ENCODE data around the gene ATP2A1.

Gene ATP2A1

DNA sequence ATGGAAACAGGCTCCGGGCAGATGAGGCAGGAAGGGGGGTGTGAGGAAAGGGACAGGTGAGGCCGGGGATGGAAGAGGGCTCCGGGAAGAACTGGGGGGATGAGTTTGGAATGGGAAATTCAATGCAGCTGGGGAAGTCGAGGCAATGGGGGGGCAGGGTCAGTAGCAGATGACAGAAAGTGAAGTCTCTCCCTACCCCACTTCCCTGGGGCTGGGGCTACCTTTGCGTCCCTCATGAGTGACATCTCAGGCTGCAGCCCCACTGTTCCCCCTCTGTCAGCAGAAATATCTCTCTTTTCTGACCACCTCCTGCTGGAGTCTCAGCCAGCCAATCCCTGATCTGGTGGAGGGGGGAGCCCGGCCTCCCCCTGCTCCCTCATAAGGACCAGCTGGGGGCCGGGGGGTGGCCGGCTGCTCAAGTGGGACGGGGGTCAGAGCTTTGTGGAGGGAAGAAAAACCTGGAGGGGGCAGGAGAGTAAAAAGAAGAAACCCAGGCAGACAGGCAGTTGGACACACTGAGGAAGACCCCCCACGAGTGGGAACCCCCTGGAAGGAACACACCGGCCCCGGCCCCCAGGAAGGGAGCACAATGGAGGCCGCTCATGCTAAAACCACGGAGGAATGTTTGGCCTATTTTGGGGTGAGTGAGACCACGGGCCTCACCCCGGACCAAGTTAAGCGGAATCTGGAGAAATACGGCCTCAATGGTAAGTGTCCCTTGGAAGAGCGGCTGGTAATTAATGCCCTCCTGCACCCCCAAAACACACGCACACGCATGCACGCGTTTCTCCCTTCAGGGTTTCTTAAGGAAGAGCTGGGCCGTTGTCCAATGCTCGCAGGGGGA is at the start of gene ATP2A1:
Gene ATP2A1, plus strand, starts transcription at position 406 of the 844 bp plus-strand sequence. Its CDS starts 184 bp downstream, at position 590.
- no peak for DNase-seq (ENCODE audit: low read depth, low spot score)

DNA sequence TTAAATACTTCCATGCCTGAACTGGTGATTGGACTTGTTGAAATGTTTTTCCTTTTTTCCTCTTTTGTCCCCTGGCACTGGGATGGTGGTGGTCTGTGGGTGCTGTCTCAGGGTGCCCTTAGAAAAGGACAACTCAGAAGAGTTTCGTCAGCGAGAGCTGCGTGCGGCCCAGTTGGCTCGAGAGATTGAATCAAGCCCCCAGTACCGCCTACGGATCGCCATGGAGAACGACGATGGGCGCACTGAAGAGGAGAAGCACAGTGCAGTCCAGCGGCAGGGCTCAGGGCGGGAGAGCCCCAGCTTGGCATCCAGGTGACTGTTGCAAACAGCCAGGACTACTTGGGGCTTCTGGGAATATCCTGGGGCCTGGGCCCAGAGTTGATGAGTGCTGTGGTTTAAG is 48.5 kb upstream of the ATP2A1 start:
- DNase-seq (ENCODE audit: low read depth, low spot score) = no peak

DNA sequence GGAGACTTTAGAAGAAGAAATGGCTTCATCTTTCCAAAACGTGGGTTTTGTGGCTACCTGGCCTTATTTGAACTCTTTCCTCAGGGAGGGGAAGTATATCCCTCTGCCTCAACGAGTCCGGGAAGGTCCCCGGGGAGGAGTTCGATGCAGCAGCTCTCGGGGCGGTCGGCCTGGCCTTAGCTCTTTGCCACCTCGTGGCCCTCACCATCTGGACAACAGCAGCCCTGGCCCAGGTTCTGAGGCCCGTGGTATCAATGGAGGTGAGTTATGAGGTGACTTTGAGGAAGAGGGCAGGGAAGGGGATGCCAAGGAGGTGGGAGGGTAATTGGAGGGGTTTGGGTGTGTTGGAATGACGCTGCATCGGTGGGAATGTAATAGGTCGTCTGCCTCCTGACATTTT is 47.8 kb upstream of the ATP2A1 start:
- DNase-seq (ENCODE audit: low read depth, low spot score) = no peak

DNA sequence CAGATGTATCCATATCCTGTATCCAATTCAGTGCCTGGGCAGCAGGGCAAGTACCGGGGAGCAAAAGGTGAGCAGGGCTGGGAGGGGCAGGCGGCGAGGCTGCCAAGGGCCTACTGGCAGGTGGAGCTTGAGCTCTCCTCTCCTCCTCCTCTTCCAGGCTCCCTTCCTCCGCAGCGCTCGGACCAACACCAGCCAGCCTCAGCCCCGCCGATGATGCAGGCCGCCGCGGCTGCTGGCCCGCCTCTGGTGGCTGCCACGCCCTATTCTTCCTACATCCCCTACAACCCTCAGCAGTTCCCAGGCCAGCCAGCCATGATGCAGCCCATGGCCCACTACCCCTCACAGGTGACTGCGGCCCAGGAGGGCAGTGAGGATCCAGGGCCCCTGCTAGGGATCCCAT is 43.9 kb upstream of the ATP2A1 start:
- DNase-seq (ENCODE audit: low read depth, low spot score) = no peak

DNA sequence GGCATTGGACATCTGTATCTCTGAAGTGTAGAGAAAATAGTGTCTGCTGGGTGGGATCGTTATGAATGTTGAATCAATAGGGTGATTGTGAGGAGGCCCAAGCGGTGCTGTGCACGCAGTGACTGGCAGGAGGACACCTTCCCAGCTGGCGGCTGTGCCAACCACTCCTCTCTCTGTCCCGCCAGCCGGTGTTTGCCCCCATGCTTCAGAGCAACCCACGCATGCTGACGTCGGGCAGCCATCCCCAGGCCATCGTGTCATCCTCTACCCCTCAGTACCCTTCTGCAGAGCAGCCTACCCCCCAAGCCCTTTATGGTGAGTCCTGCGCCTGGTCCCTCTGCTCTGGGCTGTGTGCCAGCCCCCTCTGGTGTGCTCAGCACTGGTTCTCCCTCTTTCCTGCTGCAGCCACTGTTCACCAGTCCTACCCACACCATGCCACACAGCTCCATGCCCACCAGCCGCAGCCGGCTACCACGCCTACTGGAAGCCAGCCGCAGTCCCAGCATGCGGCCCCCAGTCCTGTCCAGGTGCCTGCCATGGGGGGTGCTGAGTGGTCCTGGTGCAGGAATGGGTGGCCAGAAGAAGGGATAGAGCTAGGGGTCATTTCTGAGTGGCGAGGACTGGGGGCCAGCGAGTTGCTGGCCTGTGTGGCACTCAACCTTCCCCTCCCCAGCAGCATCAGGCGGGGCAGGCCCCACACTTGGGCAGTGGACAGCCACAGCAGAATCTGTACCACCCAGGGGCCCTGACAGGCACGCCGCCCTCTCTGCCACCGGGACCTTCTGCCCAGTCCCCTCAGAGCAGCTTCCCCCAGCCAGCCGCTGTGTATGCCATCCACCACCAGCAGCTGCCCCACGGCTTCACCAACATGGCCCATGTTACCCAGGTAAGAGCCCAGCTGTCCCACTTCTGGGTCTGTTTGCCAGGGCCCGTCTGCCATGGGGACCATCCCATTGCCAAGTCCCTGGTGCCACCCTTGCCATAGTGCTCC is 43.1 kb upstream of the ATP2A1 start:
- DNase-seq (ENCODE audit: low read depth, low spot score) = no peak

DNA sequence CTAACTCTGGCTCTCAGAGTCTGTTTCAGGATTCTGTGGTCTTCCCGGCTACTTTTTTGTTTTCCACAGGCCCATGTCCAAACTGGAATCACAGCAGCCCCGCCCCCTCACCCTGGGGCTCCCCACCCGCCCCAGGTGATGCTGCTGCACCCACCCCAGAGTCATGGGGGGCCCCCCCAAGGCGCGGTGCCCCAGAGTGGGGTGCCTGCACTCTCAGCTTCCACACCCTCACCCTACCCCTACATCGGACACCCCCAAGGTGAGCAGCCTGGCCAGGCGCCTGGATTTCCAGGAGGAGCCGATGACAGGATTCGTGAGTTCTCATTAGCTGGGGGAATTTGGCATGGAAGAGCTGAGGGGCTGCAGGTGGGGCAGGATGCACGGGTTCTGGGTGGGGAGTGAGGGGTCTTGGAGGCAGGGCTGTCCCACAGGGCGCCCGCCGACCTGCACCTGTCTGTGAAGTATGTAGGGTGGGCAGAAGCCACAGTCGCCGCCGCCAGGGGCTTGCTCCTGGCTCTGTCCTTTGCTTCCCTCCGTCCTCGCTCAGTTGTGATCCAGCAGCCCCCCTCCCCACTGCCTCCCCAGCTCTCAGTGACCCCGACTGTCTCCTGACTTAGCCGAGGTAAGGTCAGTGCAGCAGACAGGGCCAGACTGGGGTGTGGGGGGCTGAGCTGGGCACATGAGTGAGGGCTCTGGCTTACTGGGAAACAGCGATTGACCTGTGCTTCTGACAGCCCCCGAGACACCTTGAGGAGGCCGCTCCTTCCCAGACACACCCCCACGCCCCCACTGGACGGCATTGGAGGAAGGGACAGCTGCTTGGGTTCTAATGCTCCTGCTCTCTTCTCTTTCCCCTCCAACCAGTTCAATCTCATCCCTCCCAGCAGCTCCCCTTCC is 42.2 kb upstream of the ATP2A1 start:
- no peak for DNase-seq (ENCODE audit: low read depth, low spot score)

DNA sequence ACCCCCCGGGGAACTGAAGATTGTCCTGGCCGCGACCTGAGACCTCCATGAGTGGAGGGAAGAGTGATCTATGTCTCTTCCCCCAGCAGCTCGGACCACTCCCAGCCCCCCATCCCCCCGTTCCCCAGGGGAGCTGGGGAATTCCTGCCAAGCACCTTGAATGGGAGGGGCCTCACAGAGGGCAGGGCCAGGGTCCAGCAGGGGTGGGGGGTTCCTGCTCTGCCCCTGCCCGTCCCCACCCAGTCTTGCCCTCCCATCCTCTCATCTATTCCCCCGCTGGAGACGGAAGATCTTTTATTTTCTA is 41.6 kb upstream of the ATP2A1 start:
- no peak for DNase-seq (ENCODE audit: low read depth, low spot score)

DNA sequence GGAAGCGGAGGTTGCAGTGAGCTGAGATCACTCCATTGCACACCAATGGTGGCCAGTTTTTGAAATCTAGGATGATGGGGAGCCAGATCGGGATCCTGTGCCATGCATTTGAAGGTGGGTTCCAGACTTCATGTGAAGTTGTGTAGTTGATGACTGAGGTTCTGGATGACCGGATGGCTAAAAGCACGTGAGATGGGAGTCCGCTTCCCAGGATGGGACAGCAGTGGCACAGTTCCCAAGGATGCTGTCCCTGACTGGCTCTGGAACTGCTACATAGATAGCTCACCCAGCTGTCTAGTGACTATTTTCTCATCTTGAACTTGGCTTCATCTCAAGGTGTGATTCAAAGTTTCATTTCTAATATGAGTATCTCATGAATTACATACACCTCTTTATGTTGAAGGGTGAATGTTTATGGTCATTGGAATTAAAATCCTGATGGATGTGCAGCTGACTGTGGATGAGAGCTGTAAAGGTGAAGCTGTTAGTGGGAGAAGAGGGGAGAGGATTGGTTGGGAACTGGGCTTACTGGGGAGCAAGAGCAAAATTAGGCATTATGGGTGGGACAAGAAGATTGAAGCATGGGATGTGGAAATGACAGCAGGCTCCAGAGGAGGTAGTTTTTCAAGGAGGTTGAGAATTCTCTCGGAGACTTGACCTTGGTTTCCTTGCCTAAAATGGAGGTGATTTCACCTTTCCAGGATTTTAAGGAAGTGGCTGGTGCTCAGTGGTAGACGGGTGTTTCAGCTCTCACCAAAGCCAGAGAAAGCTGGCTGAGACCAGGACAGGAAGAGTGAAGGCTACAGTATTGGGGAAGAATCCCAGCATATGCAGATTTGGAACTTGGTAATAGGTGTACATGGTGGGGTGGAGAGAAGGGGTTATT is 40.4 kb upstream of the ATP2A1 start:
- DNase-seq (ENCODE audit: low read depth, low spot score) = no peak

DNA sequence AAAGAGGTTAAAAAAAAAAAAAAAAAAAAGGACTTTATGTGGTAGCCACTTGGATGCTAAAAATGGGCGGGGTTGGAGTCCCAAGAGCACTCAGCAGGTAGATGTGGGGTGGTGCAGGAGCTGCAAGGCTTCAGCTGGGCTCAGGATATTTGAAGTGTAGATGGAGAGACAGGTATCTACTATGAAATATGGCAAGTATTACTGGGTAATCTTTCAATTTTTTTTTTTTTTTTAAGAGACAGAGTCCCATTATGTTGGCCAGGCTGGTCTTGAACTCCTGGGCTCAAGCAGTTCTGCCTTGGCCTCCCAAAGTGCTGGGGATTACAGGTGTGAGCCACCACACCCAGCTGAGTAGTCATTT is 39.8 kb upstream of the ATP2A1 start:
- DNase-seq (ENCODE audit: low read depth, low spot score) = no peak

DNA sequence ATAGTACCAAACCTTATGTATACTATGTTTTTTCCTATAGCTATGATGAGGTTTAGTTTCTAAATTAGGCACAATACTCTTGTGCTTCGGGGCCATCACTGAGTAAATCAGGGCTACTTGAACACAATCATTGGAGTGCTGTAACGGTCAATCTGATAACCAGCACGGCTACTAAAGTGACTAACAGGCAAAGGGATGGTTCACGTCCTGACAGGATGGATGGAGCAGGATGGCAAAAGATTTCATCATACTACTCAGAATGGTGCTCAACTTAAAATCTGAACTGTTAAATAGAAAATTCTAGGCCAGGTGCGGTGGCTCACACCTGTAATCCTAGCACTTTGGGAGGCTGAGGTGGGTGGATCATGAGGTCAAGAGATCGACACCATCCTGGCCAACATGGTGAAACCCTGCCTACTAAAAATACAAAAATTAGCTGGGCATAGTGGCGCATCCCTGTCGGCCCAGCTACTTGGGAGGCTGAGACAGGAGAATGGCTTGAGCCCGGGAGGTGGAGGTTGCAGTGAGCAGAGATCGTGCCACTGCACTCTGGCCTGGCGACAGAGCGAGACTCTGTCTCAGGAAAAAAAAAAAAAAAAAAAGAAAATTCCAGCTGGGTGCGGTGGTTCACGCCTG is 39.2 kb upstream of the ATP2A1 start:
- DNase-seq (ENCODE audit: low read depth, low spot score) = no peak

DNA sequence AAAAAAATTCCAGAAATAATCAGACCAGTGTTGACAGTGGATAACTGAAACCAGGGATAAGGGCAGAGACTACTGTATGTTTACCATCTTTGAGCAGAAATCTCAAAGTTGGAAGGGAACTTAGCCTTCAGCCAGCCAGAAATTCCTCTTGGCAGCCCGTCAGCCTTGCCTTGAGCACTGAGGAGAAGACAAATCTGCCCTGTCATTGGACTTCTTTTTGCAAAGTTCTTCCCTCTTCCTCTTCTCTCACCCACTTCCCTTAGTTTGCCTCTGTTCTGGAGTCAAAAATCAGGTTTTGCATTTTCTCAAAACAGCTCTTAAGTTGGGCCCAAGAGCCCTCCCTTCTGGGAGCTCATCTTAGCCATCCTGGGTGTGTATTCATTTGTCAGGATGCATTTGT is 38.4 kb upstream of the ATP2A1 start:
- DNase-seq (ENCODE audit: low read depth, low spot score) = no peak

DNA sequence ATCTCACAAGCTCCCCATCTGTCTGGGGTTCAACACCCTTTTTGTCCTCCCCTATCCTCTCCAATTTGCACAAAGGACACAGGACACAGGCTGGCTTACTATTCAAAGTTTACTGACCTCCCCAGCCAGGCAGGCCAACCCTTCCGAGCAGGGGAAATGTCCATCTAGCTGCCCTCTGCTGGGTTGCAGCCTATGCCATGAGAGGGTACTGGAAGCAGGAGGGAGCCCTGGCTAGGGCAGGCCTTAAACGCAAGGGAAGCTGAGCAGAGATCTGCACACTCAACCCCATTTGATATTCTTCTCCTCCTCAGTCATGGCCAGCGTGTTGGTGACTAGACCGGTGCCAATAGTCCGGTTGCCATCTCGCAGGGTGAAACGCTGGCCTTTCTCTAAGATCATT is 35.6 kb upstream of the ATP2A1 start:
- no peak for DNase-seq (ENCODE audit: low read depth, low spot score)

DNA sequence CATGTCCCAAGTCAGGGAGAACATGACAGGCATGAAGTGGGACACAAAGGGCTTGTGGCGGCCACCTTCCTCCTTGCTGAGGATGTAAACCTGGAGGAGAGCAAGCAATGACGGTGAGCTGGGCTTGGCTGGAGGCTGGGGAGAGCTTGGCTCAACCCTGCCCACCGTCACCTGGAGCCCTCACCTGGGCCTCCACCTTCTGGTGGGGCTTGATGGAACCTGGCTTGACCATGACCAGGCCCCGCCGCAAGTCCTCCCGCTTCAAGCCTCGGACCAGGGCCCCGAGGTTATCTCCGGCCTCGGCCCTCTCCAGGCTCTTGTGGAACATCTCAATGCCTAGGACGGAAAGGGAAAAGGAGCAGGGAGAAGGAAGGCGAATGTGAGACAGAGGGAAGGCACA is 34.5 kb upstream of the ATP2A1 start:
- no peak for DNase-seq (ENCODE audit: low read depth, low spot score)

DNA sequence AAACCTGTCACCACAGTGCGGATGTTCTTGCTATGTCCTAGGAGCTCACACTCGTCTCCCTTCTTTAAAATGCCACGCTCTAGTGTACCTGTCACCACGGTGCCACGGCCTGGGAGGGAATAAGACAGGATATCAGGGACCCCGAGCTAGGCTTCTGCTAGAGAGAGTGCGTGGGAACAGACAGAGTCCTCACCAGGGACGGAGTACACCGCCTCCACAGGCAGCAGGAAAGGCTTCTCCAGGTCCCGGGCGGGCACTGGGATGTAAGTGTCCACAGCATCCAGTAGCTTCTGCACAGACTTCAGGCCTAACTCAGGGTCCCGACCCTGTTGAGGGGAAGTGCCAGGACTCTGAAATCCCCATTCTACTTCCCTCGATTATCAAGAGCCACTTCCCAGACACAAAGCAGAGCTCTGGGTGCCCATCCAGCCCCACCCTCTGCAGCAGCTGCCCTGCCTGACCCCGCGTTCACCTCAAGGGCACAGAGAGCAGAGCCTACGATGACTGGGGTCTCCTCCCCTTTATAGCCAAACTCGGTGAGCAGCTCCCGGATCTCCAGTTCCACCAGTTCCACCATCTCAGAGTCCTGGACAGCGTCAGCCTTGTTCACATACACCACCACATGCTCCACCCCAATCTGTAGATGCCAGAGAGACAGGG is 33.9 kb upstream of the ATP2A1 start:
- DNase-seq (ENCODE audit: low read depth, low spot score) = no peak

DNA sequence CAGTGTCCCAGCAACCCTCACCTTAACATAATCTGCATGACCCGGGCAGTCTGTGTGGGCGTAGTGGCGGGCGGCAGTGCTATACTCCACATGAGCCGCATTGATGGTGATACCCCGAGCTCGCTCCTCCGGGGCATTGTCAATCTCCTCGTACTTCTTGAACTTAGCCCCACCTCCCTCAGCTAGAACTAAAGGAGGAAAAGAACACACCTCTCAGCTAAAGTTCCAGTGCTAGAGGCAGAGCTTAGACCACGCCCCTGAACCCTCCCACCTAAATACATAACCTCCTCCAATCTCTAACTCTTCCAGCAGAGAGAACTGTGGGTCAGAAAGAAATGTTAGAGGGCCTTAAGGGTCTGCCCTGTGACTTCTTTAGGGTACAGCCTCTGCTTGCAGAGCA is 33.0 kb upstream of the ATP2A1 start:
- DNase-seq (ENCODE audit: low read depth, low spot score) = peak; percentile 74

DNA sequence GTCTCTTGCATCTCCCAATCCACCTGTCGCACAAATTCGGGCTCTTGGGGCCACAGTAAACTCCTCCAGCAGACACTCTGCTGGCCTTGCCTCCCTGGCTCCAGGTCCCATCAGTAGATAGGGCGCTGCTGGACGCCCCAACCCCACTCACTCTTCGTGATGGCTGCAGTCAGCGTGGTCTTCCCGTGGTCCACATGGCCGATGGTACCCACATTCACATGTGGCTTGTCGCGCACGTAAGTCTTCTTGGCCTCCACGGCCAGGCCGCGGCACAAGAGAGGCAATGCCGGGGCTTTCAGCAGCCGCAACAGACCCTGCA is 32.6 kb upstream of the ATP2A1 start:
- no peak for DNase-seq (ENCODE audit: low read depth, low spot score)

DNA sequence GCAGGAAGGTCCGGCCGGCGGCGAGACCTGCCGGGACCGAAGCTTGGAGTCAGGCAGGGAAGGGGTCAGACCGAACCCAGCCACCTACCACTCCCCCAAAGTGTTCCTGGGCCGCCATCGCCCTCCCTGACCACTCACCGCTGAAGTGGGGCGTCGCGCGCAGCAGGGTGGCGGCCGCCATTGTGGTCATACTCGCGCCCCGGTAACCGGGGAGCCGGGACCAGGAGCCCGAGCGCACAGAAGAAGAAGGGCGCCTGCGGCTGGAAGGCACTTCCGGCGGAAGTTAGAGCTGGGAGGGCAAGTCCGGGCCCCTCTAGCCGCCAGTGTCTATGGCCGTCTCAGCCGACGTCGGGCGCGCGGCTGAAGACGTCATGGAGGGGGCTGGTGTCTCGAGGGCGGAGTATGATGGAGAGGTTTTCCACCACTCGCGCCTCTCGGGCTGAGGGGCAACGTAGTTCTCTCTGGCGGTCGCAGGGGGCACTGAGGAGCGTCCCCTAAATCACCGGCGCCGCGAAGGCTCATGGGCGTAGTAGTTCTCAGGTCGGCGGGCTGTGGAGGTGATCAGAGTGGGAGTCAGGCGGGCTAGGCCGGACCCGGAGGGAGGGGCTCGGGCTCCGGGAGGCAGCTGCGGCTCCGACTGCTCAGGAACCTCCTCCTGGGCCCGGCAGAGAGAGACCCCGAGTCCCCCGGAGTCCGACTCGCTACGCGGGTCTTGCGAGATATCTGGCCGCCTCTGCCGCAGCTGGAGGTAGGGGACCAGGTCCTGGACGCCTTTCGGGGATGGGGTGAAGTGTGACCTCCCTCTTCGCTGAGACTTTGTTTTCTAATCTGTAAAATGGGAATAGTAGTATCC is 32.0 kb upstream of the ATP2A1 start, which contains the start of gene TUFM:
Gene TUFM, minus strand, starts transcription at position 269 of the 853 bp plus-strand sequence. Its CDS starts 79 bp downstream, at position 190.
- DNase-seq (ENCODE audit: low read depth, low spot score) = peak; percentile 100

DNA sequence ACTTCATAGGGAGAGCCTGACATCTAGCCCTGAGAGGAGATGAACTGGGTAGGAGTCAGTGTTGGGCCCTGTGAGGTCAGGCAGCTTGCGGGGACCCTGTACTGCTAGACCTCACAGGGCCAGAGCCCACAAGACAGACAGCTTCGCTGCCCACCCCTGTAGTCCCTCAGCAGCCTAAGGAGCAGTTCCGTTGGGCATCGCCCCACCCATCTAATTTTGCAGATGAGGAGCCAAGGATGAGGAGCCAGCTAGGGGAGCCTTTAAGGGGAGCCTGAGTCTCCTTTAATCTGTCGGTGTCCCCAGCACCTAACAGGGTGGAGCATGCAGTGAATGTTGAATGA is 31.4 kb upstream of the ATP2A1 start:
- DNase-seq (ENCODE audit: low read depth, low spot score) = no peak

DNA sequence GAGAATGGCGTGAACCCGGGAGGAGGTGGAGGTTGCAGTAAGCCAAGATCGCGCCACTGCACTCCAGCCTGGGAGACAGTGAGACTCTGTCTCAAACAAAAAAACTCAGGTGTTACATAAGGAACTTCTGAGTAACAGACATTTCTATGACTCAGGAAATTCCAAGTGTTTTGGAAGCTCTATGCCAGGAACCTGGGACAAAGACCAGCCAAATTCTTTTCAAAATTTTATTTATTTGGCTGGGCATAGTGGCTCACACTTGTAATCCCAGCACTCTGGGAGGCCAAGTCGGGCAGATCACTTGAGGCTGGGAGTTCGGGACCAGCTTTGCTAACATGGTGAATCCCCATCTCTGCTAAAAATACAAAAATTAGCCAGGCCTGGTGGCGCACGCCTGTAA is 19.9 kb upstream of the ATP2A1 start:
- no peak for DNase-seq (ENCODE audit: low read depth, low spot score)

Measured in ELF-1 (cell line).